Measurements from ENCODE around the gene RPTOR.

The RPTOR gene

GRCh38 chr17:80601146-80601545 is 56.5 kb downstream of the RPTOR start:
- no peak overlapping the region for H2AFZ ChIP-seq (ENCODE audit: low read depth, low read length)
- no peaks in the 10 kb centered on the region; the same call in 1 of the 2 replicates for H3K36me3 ChIP-seq (ENCODE audit: insufficient read depth, low read length)
- H3K4me2 ChIP-seq (ENCODE audit: insufficient read depth, low read length), result no peak overlapping the region
- no peak overlapping the region for H3K9ac ChIP-seq (ENCODE audit: low read depth, low read length)
- H3K4me3 ChIP-seq (ENCODE audit: low read depth in 1 of 2, low read length in 2 of 2), result no peak overlapping the region
- no peak for DNase-seq
- TF ChIP-seq EZH2 (IDR thresholded peaks at IDR 0.05; ENCODE audit: borderline replicate concordance, low read depth, low read length, severe bottlenecking) (no peak), CTCF (IDR thresholded peaks at IDR 0.05; ENCODE audit: borderline replicate concordance, extremely low read depth, low read length, poor library complexity, severe bottlenecking) (no peak)
- no peaks in the 10 kb centered on the region for H3K4me1 ChIP-seq (ENCODE audit: insufficient read depth, low read length)
- H3K27me3 ChIP-seq (ENCODE audit: insufficient read depth, low read length, poor library complexity), result no peaks in the 10 kb centered on the region
- H3K79me2 ChIP-seq (ENCODE audit: insufficient read depth, low read length), result peaks cover 88% of the 10 kb centered on the region
- no peak overlapping the region for H3K27ac ChIP-seq (ENCODE audit: low read length)
- ATAC-seq (ENCODE audit: insufficient read depth, low read depth), result no peak
- no peaks in the 10 kb centered on the region for H3K9me3 ChIP-seq (ENCODE audit: insufficient read depth, low read length, severe bottlenecking)
- H4K20me1 ChIP-seq (ENCODE audit: insufficient read depth, low read length), result peaks cover 59% of the 10 kb centered on the region

- Histone ChIP-seq H3K4me1 (ENCODE audit: insufficient read depth, low read length) (no peaks in the 10 kb centered on the region), H3K4me2 (ENCODE audit: insufficient read depth, low read length) (no peak overlapping the region), H3K36me3 (ENCODE audit: insufficient read depth, low read length) (no peaks in the 10 kb centered on the region; the same call in 1 of the 2 replicates), H3K4me3 (ENCODE audit: low read depth in 1 of 2, low read length in 2 of 2) (no peak overlapping the region), H3K9me3 (ENCODE audit: insufficient read depth, low read length, severe bottlenecking) (no peaks in the 10 kb centered on the region), H2AFZ (ENCODE audit: low read depth, low read length) (no peak overlapping the region), H3K27me3 (ENCODE audit: insufficient read depth, low read length, poor library complexity) (no peaks in the 10 kb centered on the region), H3K9ac (ENCODE audit: low read depth, low read length) (no peak overlapping the region), H3K27ac (ENCODE audit: low read length) (no peak overlapping the region), H3K79me2 (ENCODE audit: insufficient read depth, low read length) (peaks cover 88% of the 10 kb centered on the region), H4K20me1 (ENCODE audit: insufficient read depth, low read length) (peaks cover 57% of the 10 kb centered on the region)
- no peak for ATAC-seq (ENCODE audit: insufficient read depth, low read depth)
- DNase-seq, result no peak
- TF ChIP-seq CTCF (IDR thresholded peaks at IDR 0.05; ENCODE audit: borderline replicate concordance, extremely low read depth, low read length, poor library complexity, severe bottlenecking) (no peak), EZH2 (IDR thresholded peaks at IDR 0.05; ENCODE audit: borderline replicate concordance, low read depth, low read length, severe bottlenecking) (no peak)
These were observed 58.8 kb downstream of the RPTOR start for GRCh38 chr17:80603396-80603795.

- Histone ChIP-seq H2AFZ (ENCODE audit: low read depth, low read length) (no peak overlapping the region), H3K9me3 (ENCODE audit: insufficient read depth, low read length, severe bottlenecking) (no peaks in the 10 kb centered on the region), H3K4me2 (ENCODE audit: insufficient read depth, low read length) (no peak overlapping the region), H4K20me1 (ENCODE audit: insufficient read depth, low read length) (peaks cover 57% of the 10 kb centered on the region), H3K27ac (ENCODE audit: low read length) (no peak overlapping the region), H3K4me3 (ENCODE audit: low read depth in 1 of 2, low read length in 2 of 2) (no peak overlapping the region), H3K27me3 (ENCODE audit: insufficient read depth, low read length, poor library complexity) (no peaks in the 10 kb centered on the region), H3K9ac (ENCODE audit: low read depth, low read length) (no peak overlapping the region), H3K79me2 (ENCODE audit: insufficient read depth, low read length) (peaks cover 88% of the 10 kb centered on the region), H3K4me1 (ENCODE audit: insufficient read depth, low read length) (no peaks in the 10 kb centered on the region), H3K36me3 (ENCODE audit: insufficient read depth, low read length) (no peaks in the 10 kb centered on the region; the same call in 1 of the 2 replicates)
- ATAC-seq (ENCODE audit: insufficient read depth, low read depth) (no peak), DNase-seq (no peak)
- no peak for TF ChIP-seq EZH2 (IDR thresholded peaks at IDR 0.05; ENCODE audit: borderline replicate concordance, low read depth, low read length, severe bottlenecking)
- TF ChIP-seq CTCF (IDR thresholded peaks at IDR 0.05; ENCODE audit: borderline replicate concordance, extremely low read depth, low read length, poor library complexity, severe bottlenecking), result no peak
These were observed 59.5 kb downstream of the RPTOR start for GRCh38 chr17:80604009-80604669.
